NCI-H187 treated with DMSO at 0.1 percent for 48 hours (cell line): ENCODE results near the gene MAN1A2.

Source experiments
- DNase-seq: peaks from one replicate; lab custom pipeline; 2025; lab: John Stamatoyannopoulos, UW

The MAN1A2 gene

DNA sequence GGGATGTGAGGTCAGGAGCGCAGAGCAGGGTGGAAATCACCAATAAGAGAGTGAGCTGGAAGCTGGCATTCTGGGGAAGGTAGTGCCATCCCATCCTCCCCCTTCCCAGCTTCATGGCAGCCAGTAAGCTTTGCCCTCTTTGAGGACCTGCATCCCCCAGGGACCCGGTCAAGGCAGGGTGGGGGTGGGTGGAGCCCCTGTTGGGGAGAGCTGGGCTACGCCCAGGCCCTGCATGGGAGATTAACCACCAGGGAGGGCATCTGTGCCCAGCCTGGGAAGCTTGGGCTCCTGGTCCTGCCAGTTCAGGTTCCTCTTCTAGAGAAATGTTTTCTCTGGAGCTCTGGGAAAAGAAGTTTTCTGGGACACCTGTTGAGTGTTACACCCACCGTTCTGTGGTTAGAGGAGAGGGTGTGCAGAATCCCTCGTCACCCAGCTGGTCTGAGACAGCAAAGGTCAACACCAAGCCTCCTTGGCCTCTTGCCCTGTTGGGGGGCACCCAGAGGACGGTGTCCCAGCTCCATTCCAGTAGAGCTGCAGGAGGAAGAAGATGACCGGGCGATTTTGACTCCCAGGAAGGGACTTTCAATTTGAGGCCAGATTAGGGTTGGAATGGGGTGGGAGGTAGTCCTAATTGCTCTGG lies 208.5 kb downstream of the MAN1A2 start:
- no peak for DNase-seq

GRCh38 chr1:117576236-117576635 lies 209.0 kb downstream of the MAN1A2 start:
- no peak for DNase-seq

- DNase-seq = no peak
These were observed 210.1 kb downstream of the MAN1A2 start for GRCh38 chr1:117577191-117577885.

GRCh38 chr1:117578466-117578865 lies 211.2 kb downstream of the MAN1A2 start:
- DNase-seq = no peak
